H1 (cell line): ENCODE results near the gene LAP3. TPM values are rescaled to one million over a fixed set of nuclear protein-coding genes. Genes with fewer than 3 reads are reported as not detected.

Source experiments
- CTCF ChIA-PET: fragments of 300-600 bp; sonication (Branson Sonifier 250); formaldehyde crosslinking; loops from one replicate; lab custom pipeline; 2021; ENCODE audit not compliant: partially characterized antibody; lab: Charles Lee
- POLR2A ChIA-PET: fragments of 300-600 bp; sonication (Branson Sonifier 250); formaldehyde crosslinking; loops from one replicate; lab custom pipeline; 2021; ENCODE audit warnings: inconsistent platforms; ENCODE audit not compliant: partially characterized antibody; lab: Charles Lee
- DNase-seq, 2 experiments: peaks; one replicate each; pipeline versions ENCODE4 v3.0.0 to v3.0.0-alpha.2; 2010 to 2022; ENCODE audit warnings: low spot score in 2 of 2, low read depth in 1 of 2, mixed read lengths in 1 of 2
- FAIRE-seq: peaks from 2 replicates; lab custom pipeline; 2011; peaks lifted over from hg19 to GRCh38; lab: Jason Lieb, UNC
- H2AFZ ChIP-seq: 2 replicates; pipeline ENCODE4 v1.8.1; 2012; ENCODE audit warnings: low read length, inconsistent platforms
- H2AK5ac ChIP-seq: 2 replicates; pipeline ENCODE4 v1.6.1; 2013; ENCODE audit warnings: low read depth, low read length
- H2BK120ac ChIP-seq: replicated peaks from 2 replicates; pipeline ENCODE3; 2013; ENCODE audit warnings: low read depth, low read length, inconsistent platforms
- H2BK12ac ChIP-seq: 2 replicates; pipeline ENCODE4 v1.6.1; 2013; ENCODE audit warnings: low read depth, low read length
- H2BK15ac ChIP-seq: 2 replicates; pipeline ENCODE4 v1.6.1; 2013; ENCODE audit warnings: low read length
- H2BK20ac ChIP-seq: 2 replicates; pipeline ENCODE4 v1.6.1; 2013; ENCODE audit warnings: low read length
- H2BK5ac ChIP-seq: 2 replicates; pipeline ENCODE4 v1.6.1; 2013; ENCODE audit warnings: low read depth, low read length
- H3K14ac ChIP-seq: 2 replicates; pipeline ENCODE4 v1.6.1; 2013; ENCODE audit warnings: inconsistent platforms; ENCODE audit not compliant: insufficient read length
- H3K18ac ChIP-seq: 2 replicates; pipeline ENCODE4 v1.6.1; 2013; ENCODE audit warnings: low read length; ENCODE audit errors: extremely low read depth
- H3K23ac ChIP-seq: 2 replicates; pipeline ENCODE4 v1.6.1; 2013; ENCODE audit warnings: inconsistent platforms; ENCODE audit not compliant: insufficient read length
- H3K23me2 ChIP-seq: 2 replicates; pipeline ENCODE4 v1.6.1; 2013; ENCODE audit warnings: low read depth, low read length
- H3K27ac ChIP-seq: 2 replicates; pipeline ENCODE4 v1.6.1; 2011; ENCODE audit warnings: low read depth, low read length, inconsistent platforms
- H3K27me3 ChIP-seq, 4 experiments: replicated peaks in 1 of 4; 1 replicate in 1 of 4; 2 replicates in 3 of 4; pipeline versions ENCODE4 v1.6.1 to v1.8.1; 2011 to 2013; ENCODE audit warnings: low read length in 3 of 4, mild to moderate bottlenecking in 3 of 4, inconsistent platforms in 2 of 4, mixed read lengths in 2 of 4, moderate library complexity in 1 of 4; ENCODE audit not compliant: control insufficient read depth in 3 of 4, insufficient read depth in 3 of 4; ENCODE audit errors: extremely low read depth in 1 of 4
- H3K36me3 ChIP-seq, 4 experiments: 2 replicates each; pipeline versions ENCODE4 v1.6.1 to v1.8.1; 2011 to 2013; ENCODE audit warnings: mild to moderate bottlenecking in 4 of 4, low read length in 3 of 4, moderate library complexity in 2 of 4, control low read depth in 1 of 4, inconsistent platforms in 1 of 4; ENCODE audit not compliant: insufficient read depth in 4 of 4, control insufficient read depth in 2 of 4
- H3K4ac ChIP-seq: replicated peaks from 2 replicates; pipeline ENCODE3; 2013; ENCODE audit warnings: low read length, low read depth, mixed read lengths, inconsistent platforms; ENCODE audit not compliant: insufficient read length
- H3K4me1 ChIP-seq, 4 experiments: replicated peaks in 1 of 4; 1 replicate in 1 of 4; 2 replicates in 3 of 4; pipeline versions ENCODE4 v1.6.1 to v1.8.1; 2011 to 2013; ENCODE audit warnings: low read length in 3 of 4, inconsistent platforms in 2 of 4, mixed read lengths in 1 of 4; ENCODE audit not compliant: insufficient read depth in 4 of 4, control insufficient read depth in 3 of 4
- H3K4me2 ChIP-seq, 2 experiments: 2 replicates each; pipeline versions ENCODE4 v1.6.1 to v1.8.1; 2011 to 2013; ENCODE audit warnings: low read depth in 2 of 2, low read length in 2 of 2, control low read depth in 1 of 2, inconsistent platforms in 1 of 2, mild to moderate bottlenecking in 1 of 2; ENCODE audit not compliant: insufficient read depth in 1 of 2
- H3K4me3 ChIP-seq, 4 experiments: fragments of 200-600, 300-600 bp in 1 of 4; sonication (generic), shearing (Covaris generic), sonication (Bioruptor Twin) in 1 of 4; 2 replicates each; pipeline versions ENCODE4 v1.5.1 to v1.8.1; 2011 to 2016; ENCODE audit warnings: low read length in 4 of 4, low read depth in 3 of 4, control low read depth in 2 of 4, inconsistent platforms in 2 of 4, mild to moderate bottlenecking in 2 of 4, mixed read lengths in 1 of 4, moderate library complexity in 1 of 4; ENCODE audit not compliant: insufficient read depth in 2 of 4; ENCODE audit errors: extremely low read depth in 1 of 4
- H3K56ac ChIP-seq: replicated peaks from 2 replicates; pipeline ENCODE3; 2013; ENCODE audit warnings: low read depth, mild to moderate bottlenecking, mixed read lengths, low read length, inconsistent platforms; ENCODE audit not compliant: insufficient read length
- H3K79me1 ChIP-seq: 2 replicates; pipeline ENCODE4 v1.6.1; 2013; ENCODE audit warnings: low read depth, low read length, control low read depth
- H3K79me2 ChIP-seq, 2 experiments: 2 replicates each; pipeline versions ENCODE4 v1.6.1 to v1.8.1; 2012 to 2013; ENCODE audit warnings: low read length in 2 of 2, mild to moderate bottlenecking in 2 of 2, inconsistent platforms in 1 of 2; ENCODE audit not compliant: insufficient read depth in 2 of 2, control insufficient read depth in 1 of 2
- H3K9ac ChIP-seq, 4 experiments: replicated peaks in 1 of 4; 1 replicate in 1 of 4; 2 replicates in 3 of 4; pipeline versions ENCODE4 v1.6.1 to v1.8.1; 2011 to 2013; ENCODE audit warnings: low read depth in 3 of 4, low read length in 3 of 4, control low read depth in 2 of 4, mild to moderate bottlenecking in 2 of 4, moderate library complexity in 2 of 4, inconsistent platforms in 1 of 4; ENCODE audit errors: extremely low read depth in 1 of 4
- H3K9me3 ChIP-seq, 2 experiments: 2 replicates each; pipeline versions ENCODE4 v1.6.1 to v1.8.1; 2012 to 2013; ENCODE audit warnings: mild to moderate bottlenecking in 2 of 2, moderate library complexity in 2 of 2, control low read depth in 1 of 2, inconsistent platforms in 1 of 2, low read depth in 1 of 2, low read length in 1 of 2, mixed read lengths in 1 of 2; ENCODE audit not compliant: insufficient read depth in 2 of 2
- H4K20me1 ChIP-seq, 2 experiments: replicated peaks in 1 of 2; 2 replicates each; pipeline versions ENCODE3 to v1.8.1; 2011 to 2013; ENCODE audit warnings: inconsistent platforms in 2 of 2, low read length in 2 of 2, mild to moderate bottlenecking in 1 of 2; ENCODE audit not compliant: insufficient read depth in 2 of 2, control insufficient read depth in 1 of 2
- H4K5ac ChIP-seq: 2 replicates; pipeline ENCODE4 v1.6.1; 2013; ENCODE audit warnings: low read length, low read depth, mixed read lengths, inconsistent platforms; ENCODE audit not compliant: insufficient read length
- H4K8ac ChIP-seq: 2 replicates; pipeline ENCODE4 v1.8.0; 2013; ENCODE audit warnings: mild to moderate bottlenecking, moderate library complexity, low read length, inconsistent platforms; ENCODE audit not compliant: insufficient read depth; ENCODE audit errors: extremely low read depth
- H4K91ac ChIP-seq: replicated peaks from 2 replicates; pipeline ENCODE3; 2013; ENCODE audit warnings: low read length, mixed read lengths, inconsistent platforms; ENCODE audit not compliant: insufficient read length
- BRCA1 ChIP-seq: IDR thresholded peaks from 2 replicates; pipeline ENCODE4 v1.6.1; 2012; ENCODE audit warnings: low read depth, low read length, improper control_type of control experiment
- CHD1 ChIP-seq: IDR thresholded peaks from 2 replicates; pipeline ENCODE4 v1.6.1; 2012; ENCODE audit warnings: low read depth, low read length, improper control_type of control experiment
- HDAC2 ChIP-seq, 2 experiments: fragments of 300-600 bp in 1 of 2; sonication (generic) in 1 of 2; IDR thresholded peaks; 2 replicates each; pipeline ENCODE4 v1.6.1; 2011 to 2012; ENCODE audit warnings: low read depth in 2 of 2, low read length in 2 of 2, mild to moderate bottlenecking in 2 of 2, moderate library complexity in 2 of 2, borderline replicate concordance in 1 of 2, inconsistent platforms in 1 of 2
- SP2 ChIP-seq: IDR thresholded peaks from 2 replicates; pipeline ENCODE4 v1.6.1; 2012; ENCODE audit warnings: mild to moderate bottlenecking, low read length, inconsistent platforms
- TAF1 ChIP-seq: IDR thresholded peaks from 2 replicates; pipeline ENCODE4 v1.6.1; 2011; ENCODE audit warnings: mild to moderate bottlenecking, low read depth, low read length
- WGBS, 2 experiments: shearing (Covaris generic) in 1 of 2; methylation state at CpG; one replicate each; pipeline versions ENCODE4 v1.1.6 to v1.1.7; 2013 to 2015; ENCODE audit warnings: low lambda C conversion rate in 2 of 2, mixed read lengths in 2 of 2, inconsistent platforms in 1 of 2, low coverage in 1 of 2, missing lambda C conversion rate in 1 of 2; ENCODE audit not compliant: insufficient replicate concordance in 2 of 2, insufficient coverage in 1 of 2, insufficient read length in 1 of 2; ENCODE audit errors: extremely low coverage in 1 of 2, missing lambda C conversion rate in 1 of 2; 5-methylcytosine and 5-hydroxymethylcytosine counted together
- polyA plus RNA-seq, 7 experiments: library from polyadenylated mRNA; depleted of rRNA in 3 of 7; stranded (reverse) in 5 of 7; unstranded in 2 of 7; fragments of >200 nt in 5 of 7; fragments of 200-250 nt in 2 of 7; gene quantifications; 1 replicate in 5 of 7; 2 replicates in 1 of 7; 4 replicates in 1 of 7; pipeline versions ENCODE4 v1.2.1 to v1.2.3, GENCODE V29; 2011 to 2013; ENCODE audit warnings: missing spikeins in 2 of 7, mixed read lengths in 2 of 7
- total RNA-seq: library from RNA; stranded (reverse); fragmentation: NEBNext Ultra II Directional; extraction: Animal tissue kit (Norgen Biotek cat#: 25700); gene quantifications from 2 replicates; pipeline ENCODE4 v1.2.1, GENCODE V29; 2021

The LAP3 gene
- total and polyA plus RNA-seq, 2 of the 8 experiments (the other 6 are each of a cell fraction or from before 2014, with no cell fraction given), result 28.3 to 50.9 TPM

GRCh38 chr4:17531538-17532285 lies 45.3 kb upstream of the LAP3 start:
- no peak overlapping the region for H3K4me2 ChIP-seq
- H4K20me1 ChIP-seq, result no peaks in the 10 kb centered on the region
- H2AK5ac ChIP-seq, result no peak overlapping the region
- FAIRE-seq (no peak), DNase-seq (no peak)
- H3K27me3 ChIP-seq, result no peaks in the 10 kb centered on the region
- no peak overlapping the region for H4K5ac ChIP-seq
- TF ChIP-seq BRCA1 (no peak), SP2 (no peak), TAF1 (no peak), CHD1 (no peak), HDAC2 (IDR thresholded peaks at IDR 0.05; ENCODE audit: borderline replicate concordance in 1 of 2, low read depth in 2 of 2, low read length in 2 of 2) (no peak)
- H3K56ac ChIP-seq, result no peak overlapping the region
- no peak overlapping the region for H3K4me3 ChIP-seq
- H2BK12ac ChIP-seq, result no peak overlapping the region
- H2BK120ac ChIP-seq, result no peak overlapping the region
- CTCF ChIA-PET, result interaction anchor here (0.9 to 1.5 kb wide), 4 partner anchors 17 to 63 kb away, joined by 3 to 5 read pairs (median 4); no protein-coding TSS in a partner anchor
- H3K9ac ChIP-seq, result no peak overlapping the region
- H3K18ac ChIP-seq, result no peak overlapping the region
- no peak overlapping the region for H3K14ac ChIP-seq
- no peak overlapping the region for H2BK20ac ChIP-seq
- no peaks in the 10 kb centered on the region for H3K4me1 ChIP-seq
- H3K79me1 ChIP-seq, result no peaks in the 10 kb centered on the region
- H3K23me2 ChIP-seq, result peaks cover 2% of the 10 kb centered on the region; the same call in 1 of the 2 replicates
- H4K8ac ChIP-seq, result no peak overlapping the region
- H2BK5ac ChIP-seq, result no peak overlapping the region
- H4K91ac ChIP-seq, result no peak overlapping the region
- H3K36me3 ChIP-seq, result no peaks in the 10 kb centered on the region
- no peak overlapping the region for H2BK15ac ChIP-seq
- POLR2A ChIA-PET, result interaction anchor here (0.7 to 0.9 kb wide), 2 partner anchors 14 to 230 kb away, joined by 3 read pairs; no protein-coding TSS in a partner anchor
- no peak overlapping the region for H3K4ac ChIP-seq
- WGBS, 2 experiments, result 69% methylated on average over 8 of the region's 8 CpGs; no CpG with 5 or more reads in 1 of the 2 experiments
- H3K79me2 ChIP-seq, result no peaks in the 10 kb centered on the region
- no peak overlapping the region for H3K27ac ChIP-seq
- H3K23ac ChIP-seq, result no peak overlapping the region
- no peaks in the 10 kb centered on the region for H3K9me3 ChIP-seq
- H2AFZ ChIP-seq, result no peak overlapping the region
